ENCODE results near the gene CLCN5. TPM values are rescaled to one million over a fixed set of nuclear protein-coding genes. Genes with fewer than 3 reads are reported as not detected.

The CLCN5 gene
- total RNA-seq, 4 donors from 2014 or later = 2.5 to 20.3 (median 17.2) TPM

DNA sequence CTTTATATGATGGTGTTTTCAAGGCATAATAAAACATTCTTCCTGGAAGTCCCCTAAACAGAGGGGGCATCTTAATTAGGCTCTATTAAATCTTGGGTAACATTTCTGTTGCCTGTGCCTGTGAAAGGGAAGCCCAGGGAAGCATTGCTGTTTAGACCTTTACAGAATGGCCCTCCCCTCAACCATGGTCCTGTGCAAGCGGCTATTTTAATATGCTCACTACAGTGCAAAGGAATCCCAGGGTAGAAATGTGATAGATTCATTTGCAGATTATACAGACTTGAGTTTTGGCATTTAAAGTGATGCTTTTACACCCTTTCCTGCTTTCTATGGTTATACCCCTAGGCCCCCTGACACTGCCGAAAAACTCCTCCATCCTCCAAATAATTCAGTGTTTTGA is 65.3 kb downstream of the CLCN5 start:
- H3K9me3 ChIP-seq = no peaks in the 10 kb centered on the region

DNA sequence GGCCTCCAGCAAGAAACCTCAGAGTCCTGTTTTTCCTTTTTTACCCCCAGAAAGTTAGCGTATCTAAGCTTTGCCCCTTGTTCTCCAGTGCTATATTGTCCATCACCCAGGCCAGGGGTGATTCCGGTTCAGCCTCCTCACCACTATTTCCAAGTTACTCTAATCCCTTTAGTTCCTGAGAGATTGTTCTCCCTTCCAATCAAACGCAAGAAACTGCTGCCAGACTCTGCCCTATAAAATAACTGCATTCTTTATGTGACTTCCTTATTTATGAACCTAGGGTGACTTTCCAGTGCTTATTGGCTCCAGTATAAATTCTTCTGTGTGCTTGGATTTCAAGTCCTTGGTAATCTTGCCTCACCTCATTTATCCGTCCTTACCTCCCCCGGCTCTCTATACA is 65.7 kb downstream of the CLCN5 start:
- TF ChIP-seq, protein P1, sequence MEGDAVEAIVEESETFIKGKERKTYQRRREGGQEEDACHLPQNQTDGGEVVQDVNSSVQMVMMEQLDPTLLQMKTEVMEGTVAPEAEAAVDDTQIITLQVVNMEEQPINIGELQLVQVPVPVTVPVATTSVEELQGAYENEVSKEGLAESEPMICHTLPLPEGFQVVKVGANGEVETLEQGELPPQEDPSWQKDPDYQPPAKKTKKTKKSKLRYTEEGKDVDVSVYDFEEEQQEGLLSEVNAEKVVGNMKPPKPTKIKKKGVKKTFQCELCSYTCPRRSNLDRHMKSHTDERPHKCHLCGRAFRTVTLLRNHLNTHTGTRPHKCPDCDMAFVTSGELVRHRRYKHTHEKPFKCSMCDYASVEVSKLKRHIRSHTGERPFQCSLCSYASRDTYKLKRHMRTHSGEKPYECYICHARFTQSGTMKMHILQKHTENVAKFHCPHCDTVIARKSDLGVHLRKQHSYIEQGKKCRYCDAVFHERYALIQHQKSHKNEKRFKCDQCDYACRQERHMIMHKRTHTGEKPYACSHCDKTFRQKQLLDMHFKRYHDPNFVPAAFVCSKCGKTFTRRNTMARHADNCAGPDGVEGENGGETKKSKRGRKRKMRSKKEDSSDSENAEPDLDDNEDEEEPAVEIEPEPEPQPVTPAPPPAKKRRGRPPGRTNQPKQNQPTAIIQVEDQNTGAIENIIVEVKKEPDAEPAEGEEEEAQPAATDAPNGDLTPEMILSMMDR (IDR thresholded peaks at IDR 0.05) = no peak
- no peak for TF ChIP-seq POLR2A (IDR thresholded peaks at IDR 0.05)
- Histone ChIP-seq H3K4me1 (no peaks in the 10 kb centered on the region), H3K9me3 (no peaks in the 10 kb centered on the region), H3K4me3 (no peak overlapping the region), H3K27ac (no peak overlapping the region), H3K27me3 (no peaks in the 10 kb centered on the region), H3K36me3 (no peaks in the 10 kb centered on the region)
- DNase-seq = no peak

More for the DNA sequence above, 65.3 kb downstream of the CLCN5 start:
- Histone ChIP-seq H3K27me3 (no peaks in the 10 kb centered on the region), H3K27ac (no peak overlapping the region), H3K36me3 (no peaks in the 10 kb centered on the region), H3K4me1 (no peaks in the 10 kb centered on the region), H3K4me3 (no peak overlapping the region)
- DNase-seq = no peak
- no peak for TF ChIP-seq POLR2A (IDR thresholded peaks at IDR 0.05)
- TF ChIP-seq, protein P1 (IDR thresholded peaks at IDR 0.05) = no peak

DNA sequence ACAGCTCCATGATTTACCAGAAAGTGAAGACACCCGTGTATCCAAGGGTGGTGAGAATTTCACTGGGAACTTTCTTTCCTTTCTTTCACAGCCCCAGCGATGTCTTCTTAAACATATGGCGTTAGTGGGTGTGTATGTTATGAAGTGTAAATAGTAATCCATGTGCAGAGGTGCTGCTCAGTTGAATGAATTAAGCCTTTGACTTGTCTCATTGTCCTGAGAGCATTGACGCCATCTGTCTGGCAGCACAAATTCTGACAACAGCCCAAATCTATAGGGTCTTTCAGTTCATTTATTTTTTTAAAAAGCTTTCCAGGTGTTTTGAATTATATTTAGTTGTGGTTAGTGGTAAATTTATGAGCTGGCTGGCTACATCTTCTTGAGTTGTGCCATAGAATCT is 69.4 kb downstream of the CLCN5 start:
- TF ChIP-seq, protein P1 (IDR thresholded peaks at IDR 0.05) = no peak
- no peak for TF ChIP-seq POLR2A (IDR thresholded peaks at IDR 0.05)
- Histone ChIP-seq H3K27me3 (no peaks in the 10 kb centered on the region), H3K9me3 (no peaks in the 10 kb centered on the region), H3K4me3 (no peak overlapping the region), H3K4me1 (no peaks in the 10 kb centered on the region), H3K36me3 (no peaks in the 10 kb centered on the region), H3K27ac (no peak overlapping the region)
- no peak for DNase-seq

DNA sequence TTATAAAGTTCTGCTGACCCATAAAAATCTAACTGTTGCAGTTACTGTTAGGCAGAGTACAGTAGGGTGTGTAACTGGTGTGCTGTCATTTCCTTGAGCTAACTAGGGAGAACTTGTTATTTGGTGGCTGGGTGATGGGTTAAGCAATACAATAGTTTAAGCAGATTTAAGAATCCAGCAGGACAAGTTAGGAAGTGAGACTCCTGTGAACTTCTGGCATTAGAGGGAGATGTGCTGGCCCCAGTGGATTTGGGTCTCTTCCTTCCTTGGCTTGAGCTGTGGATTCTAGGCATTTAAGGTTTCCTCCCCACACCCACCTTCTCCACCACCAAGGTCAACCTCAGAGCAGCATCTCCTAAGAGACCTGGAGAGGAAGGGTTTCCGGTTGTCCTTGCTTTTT is 70.5 kb downstream of the CLCN5 start:
- no peaks in the 10 kb centered on the region for H3K36me3 ChIP-seq
- DNase-seq = no peak
- no peak overlapping the region for H3K4me3 ChIP-seq
- H3K27me3 ChIP-seq = no peaks in the 10 kb centered on the region
- no peak for TF ChIP-seq POLR2A (IDR thresholded peaks at IDR 0.05)
- TF ChIP-seq, protein P1 (IDR thresholded peaks at IDR 0.05) = no peak
- H3K27ac ChIP-seq = no peak overlapping the region
- no peaks in the 10 kb centered on the region for H3K4me1 ChIP-seq
- no peaks in the 10 kb centered on the region for H3K9me3 ChIP-seq

DNA sequence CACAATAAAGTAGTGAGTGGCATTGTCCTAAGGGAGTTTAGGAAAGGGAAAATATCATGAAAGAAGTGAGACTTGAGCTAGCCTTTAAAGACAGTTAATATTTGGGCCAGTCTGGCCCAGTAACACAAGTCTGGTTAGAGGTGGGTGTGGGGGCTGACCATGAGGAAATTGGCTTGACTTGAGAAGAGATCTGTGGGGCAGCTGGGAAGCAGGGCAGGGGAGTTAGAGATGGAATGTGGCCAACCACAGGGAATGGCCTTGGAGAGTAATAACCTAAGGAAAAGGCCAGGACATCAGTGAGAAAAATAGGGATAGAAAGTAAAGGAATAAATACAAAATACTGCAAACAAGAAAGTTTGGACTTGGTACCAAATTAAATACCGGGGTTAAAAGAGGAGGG is 71.3 kb downstream of the CLCN5 start:
- no peak for DNase-seq
- Histone ChIP-seq H3K27me3 (no peaks in the 10 kb centered on the region), H3K36me3 (no peaks in the 10 kb centered on the region), H3K9me3 (no peaks in the 10 kb centered on the region), H3K4me3 (no peak overlapping the region), H3K4me1 (no peaks in the 10 kb centered on the region), H3K27ac (no peak overlapping the region)
- TF ChIP-seq, protein P1 (IDR thresholded peaks at IDR 0.05) = no peak
- no peak for TF ChIP-seq POLR2A (IDR thresholded peaks at IDR 0.05)

DNA sequence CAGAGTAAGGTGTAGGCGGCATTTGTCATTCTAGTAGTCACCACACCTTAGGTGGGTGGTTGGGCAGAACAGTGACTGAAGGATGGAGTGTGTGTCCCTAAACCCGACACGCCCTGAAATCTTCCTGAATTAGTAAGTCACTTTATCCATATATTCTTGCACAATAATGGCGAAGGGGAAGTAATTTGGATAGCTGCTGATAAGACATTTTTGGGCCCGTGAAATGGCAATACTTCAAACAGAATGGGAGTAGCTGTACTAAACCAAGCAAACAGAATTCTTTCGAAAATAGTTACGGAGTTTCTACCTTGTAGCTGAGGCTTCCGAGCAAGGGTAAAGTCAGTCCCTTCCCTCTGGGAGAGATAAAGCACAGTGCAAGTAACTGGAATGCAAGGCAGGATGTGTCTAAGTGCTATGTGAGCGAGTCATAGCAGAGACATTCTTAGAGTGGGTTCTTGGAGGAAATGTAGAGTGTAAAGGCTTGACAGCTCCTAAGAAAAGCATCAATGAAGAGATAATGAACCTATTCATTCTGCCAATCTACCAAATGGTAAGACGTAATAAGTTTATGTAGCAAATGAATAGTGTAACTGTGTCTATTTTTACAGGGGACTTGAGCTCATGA is 72.8 kb downstream of the CLCN5 start:
- Histone ChIP-seq H3K4me3 (no peak overlapping the region), H3K36me3 (no peaks in the 10 kb centered on the region), H3K27me3 (no peaks in the 10 kb centered on the region), H3K9me3 (no peaks in the 10 kb centered on the region), H3K4me1 (no peaks in the 10 kb centered on the region), H3K27ac (no peak overlapping the region)
- TF ChIP-seq, protein P1 (IDR thresholded peaks at IDR 0.05) = no peak
- TF ChIP-seq POLR2A (IDR thresholded peaks at IDR 0.05) = no peak
- DNase-seq = no peak

All from Peyer's patch (tissue), 4 donors.